ENCODE measurements around the gene SLC25A43.
"Not testable (repeated sequence)": the region's sequence is repeated elsewhere in the genome, so short reads cannot be mapped to it uniquely, and the experiment has no call there.

Gene SLC25A43

DNA sequence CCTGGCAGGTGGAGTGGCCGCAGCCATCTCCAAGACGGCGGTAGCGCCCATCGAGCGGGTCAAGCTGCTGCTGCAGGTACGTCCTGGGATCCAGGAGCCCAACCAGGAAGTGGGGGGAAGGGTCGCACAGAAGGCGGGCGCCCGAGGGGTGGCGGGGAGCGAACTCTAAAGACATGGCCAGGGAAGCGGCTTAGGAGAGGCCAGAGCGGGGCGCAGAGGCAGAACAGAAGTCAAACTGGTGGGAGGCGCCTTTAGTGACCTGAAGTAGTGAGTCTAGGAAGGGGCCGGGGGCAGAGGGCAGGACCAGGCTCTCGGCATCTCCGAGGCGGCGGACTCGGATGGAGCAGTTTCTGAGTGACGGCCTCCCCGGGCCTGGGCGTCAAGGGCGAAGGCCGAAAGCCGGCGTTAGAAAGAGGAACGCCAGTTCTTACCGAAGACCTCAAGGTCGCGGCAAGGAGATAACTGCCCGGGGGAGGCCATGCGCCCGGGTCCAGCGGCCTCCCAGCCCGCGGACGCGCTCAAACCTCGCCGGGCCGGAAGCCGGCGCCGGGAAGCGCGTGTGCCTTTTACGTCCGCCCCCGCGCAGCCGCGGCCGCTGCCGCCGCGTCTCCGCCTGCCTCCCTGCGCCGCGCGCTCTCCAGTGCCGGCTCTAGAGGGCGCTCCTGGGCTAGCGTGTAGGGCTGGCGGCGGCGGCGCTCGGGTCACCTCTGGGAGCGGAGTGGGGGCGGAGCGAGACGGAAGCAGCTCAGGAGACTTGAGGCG lies 69.6 kb downstream of the SLC25A43 start:
- no peak for DNase-seq (ENCODE audit: low spot score)

DNA sequence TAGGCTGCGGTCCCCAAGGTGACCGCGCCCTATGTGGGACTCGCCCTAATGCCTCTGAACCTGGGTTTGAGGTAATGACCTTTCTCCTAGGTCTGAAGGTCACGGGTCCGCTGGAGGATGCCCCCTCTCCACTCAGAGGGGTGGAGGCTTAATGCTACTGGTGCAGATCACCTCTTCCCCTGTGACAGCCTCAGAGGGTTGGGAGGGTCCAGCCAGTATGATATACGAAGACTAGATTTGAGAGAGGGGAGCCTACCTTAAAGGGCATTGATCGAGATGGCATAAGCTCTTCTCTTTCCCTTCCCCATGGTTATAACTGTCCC lies 70.1 kb downstream of the SLC25A43 start:
- DNase-seq (ENCODE audit: low spot score): no peak

DNA sequence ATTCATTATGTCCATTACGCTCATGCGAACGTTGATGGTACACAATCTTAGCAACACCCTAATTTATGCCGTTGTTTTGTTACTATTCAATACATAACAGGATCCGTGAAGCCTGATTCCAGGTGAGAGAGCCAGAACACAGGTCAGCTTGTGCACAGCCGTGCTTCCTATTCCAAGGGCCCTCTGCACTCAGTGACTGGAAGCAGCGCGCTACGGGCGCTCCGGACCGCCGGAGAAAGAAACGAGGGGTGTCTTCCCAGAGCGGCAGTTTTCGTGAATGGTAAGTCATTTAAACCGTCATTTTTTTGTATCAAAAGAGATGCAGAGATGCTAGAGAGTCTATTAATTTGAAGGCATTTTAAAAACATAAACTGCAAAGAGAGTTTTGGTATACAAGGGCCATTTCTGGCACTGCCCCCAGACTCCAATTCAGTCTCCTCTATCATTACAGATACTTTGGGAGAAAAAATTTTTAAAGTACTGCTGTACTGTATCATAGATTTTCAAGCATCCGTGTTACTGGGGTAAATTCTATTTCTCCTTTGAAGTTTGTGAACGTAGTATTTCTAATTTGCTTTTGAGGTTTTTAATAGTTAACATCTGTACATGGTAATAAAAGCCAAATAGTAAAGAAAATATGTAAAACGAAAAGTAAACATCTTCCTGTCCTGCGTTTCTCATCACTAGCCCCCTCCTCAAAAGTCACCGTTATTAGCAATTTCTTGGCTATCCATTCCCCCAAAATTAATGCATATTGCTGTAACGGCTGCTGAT lies 75.7 kb downstream of the SLC25A43 start:
- DNase-seq (ENCODE audit: low spot score): no peak

- DNase-seq (ENCODE audit: low spot score): no peak
Measured at GRCh38 chrX:119475389-119476101, 76.4 kb downstream of the SLC25A43 start.

- DNase-seq (ENCODE audit: low spot score): peak; percentile 66
Measured at GRCh38 chrX:119477812-119478232, 78.7 kb downstream of the SLC25A43 start.

GRCh38 chrX:119478504-119478903 lies 79.4 kb downstream of the SLC25A43 start:
- DNase-seq (ENCODE audit: low spot score): no peak

DNA sequence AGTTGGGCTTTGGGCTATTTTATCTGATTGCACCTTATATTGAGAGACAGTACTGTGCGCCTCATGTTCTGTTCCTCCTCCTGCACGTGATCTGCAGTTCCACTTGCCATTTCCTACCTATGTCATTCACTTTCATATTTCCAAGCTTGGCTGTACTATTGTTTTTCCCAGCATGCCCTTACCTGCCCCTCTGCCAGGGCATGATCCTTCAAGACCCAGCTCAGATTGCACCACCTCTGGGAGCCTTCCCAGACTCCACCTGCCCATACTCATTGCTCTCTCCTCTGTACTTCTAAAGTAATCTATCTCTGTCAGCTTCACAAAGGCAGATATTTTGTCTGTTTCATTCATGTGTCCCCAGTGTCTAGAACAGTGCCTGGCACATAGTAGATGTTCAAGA lies 80.7 kb downstream of the SLC25A43 start:
- DNase-seq (ENCODE audit: low spot score): no peak

DNA sequence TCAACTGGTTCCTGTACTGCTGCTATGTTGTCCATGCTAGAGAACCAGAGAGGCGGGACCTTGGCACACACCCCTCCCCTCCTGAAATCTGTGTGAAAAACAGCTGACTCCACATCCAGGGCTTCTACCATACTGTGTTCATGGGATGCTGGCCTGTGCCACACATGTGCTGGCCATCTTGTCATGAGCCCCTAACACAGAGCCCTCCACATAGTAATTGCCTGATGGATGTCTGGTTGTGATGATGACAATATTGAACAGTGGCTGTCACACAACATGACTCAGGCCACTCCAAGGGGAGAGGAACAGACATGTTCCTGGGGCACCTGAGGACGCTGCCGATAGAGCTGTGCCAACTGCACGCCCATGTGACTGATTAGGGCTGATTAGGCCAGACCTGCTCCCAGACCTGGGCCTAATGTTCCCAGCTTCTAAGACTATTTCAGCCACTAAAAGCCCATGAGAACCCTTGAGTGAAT lies 82.2 kb downstream of the SLC25A43 start:
- no peak for DNase-seq (ENCODE audit: low spot score)

- DNase-seq (ENCODE audit: low spot score): no peak
Measured at GRCh38 chrX:119482041-119482440, 82.9 kb downstream of the SLC25A43 start.

GRCh38 chrX:119482481-119483480 lies 83.6 kb downstream of the SLC25A43 start:
- no peak for DNase-seq (ENCODE audit: low spot score)

DNA sequence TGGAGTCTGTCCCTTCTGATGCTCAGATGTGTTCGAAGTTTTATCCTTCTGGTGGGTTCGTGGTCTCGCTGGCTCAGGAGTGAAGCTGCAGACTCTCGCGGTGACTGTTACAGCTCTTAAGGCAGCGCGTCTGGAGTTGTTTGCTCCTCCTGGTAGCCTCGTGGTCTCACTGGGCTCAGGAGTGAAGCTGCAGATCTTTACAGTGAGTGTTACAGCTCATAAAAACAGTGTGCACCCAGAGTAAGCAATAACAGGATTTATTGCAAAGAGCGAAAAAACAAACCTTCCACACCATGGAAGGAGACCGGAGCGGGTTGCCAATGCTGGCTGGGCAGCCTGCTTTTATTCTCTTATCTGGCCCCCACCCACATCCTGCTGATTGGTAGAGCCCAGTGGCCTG lies 87.6 kb downstream of the SLC25A43 start:
- DNase-seq (ENCODE audit: low spot score): no peak

GRCh38 chrX:119487766-119488165 lies 88.6 kb downstream of the SLC25A43 start:
- not testable (repeated sequence) for DNase-seq (ENCODE audit: low spot score)

DNA sequence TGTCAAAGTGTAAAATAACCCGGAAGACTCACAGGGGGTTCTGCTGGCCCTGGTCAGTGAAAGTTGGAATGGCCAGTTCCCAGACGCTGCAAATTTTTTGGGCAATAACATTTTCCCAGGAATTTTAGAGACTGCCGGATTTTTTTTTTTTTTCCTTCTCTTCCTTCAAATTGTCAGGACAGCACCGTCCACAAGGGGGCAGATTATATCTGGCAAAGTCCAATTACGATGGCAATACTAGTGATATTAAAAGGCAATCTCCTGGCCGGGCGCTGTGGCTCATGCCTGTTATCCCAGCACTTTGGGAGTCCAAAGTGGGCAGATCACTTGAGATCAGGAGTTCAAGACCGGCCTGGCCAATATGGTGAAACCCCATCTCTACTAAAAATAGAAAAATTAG lies 89.6 kb downstream of the SLC25A43 start:
- DNase-seq (ENCODE audit: low spot score): no peak

DNA sequence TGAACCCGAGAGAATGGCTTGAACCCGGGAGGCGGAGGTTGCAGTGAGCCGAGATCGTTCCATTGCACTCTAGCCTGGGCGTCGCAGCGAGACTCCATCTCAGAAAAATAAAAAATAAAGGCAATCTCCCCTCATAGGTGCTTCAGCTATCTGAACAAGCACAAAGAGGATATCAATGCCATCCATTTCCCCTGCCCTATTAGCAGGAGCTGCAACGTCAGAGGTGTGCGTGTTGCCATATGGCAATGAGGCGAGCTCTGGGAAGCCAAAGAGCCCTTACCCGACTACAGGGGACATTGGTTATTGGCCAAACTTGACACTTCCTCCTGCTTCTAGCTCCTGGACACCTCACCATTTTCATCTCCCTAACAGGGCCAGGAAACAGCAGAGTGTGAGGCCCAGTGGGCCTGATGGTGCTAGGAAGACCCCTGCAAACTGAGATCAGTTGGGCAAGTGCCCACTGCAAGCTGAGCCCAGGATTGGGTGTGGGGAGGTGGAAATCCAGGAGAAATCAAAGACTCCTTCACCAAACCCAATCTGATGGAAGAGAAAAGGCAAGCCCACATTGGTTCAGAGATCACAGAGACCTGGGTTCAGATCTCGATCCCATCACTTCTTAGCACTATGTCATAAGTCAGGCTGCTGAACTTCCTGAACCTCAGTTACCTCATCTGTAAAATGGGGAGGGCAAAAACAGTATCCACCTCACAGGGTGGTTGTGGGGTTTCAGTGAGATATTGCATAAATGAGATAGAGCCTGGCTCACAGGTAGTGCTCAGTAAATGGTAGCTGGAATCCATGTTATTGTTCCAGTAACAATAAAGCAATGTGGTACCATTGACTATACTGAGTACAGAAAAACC lies 90.3 kb downstream of the SLC25A43 start:
- DNase-seq (ENCODE audit: low spot score): no peak

DNA sequence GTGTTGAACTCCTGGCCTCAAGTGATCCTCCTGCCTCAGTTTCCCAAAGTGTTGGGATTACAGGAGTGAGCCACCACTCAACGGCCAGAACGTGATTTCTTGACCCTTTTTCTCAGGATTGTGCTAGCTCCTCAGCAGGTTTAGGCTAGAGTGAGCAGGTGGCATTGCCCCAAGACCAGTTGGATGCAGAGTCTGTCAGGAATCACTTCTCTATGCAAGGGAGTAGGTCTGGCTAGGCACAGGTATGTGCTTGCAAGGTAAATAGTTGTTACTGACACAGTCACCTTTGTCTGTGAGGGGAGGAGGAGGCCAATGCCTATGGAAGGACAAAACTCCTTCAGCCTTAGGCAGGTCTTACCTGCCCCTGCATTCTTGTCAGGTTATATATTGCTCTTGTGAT lies 93.3 kb downstream of the SLC25A43 start:
- no peak for DNase-seq (ENCODE audit: low spot score)

- DNase-seq (ENCODE audit: low spot score): not testable (repeated sequence)
Measured at GRCh38 chrX:119493851-119494495, 94.8 kb downstream of the SLC25A43 start.

- no peak for DNase-seq (ENCODE audit: low spot score)
Measured at GRCh38 chrX:119495734-119496726, 96.9 kb downstream of the SLC25A43 start.

GRCh38 chrX:119497185-119497584 lies 98.0 kb downstream of the SLC25A43 start:
- DNase-seq (ENCODE audit: low spot score): no peak

All from HuH-7.5 (cell line).